ENCODE results near the gene HSP90B1. TPM values are rescaled to one million over a fixed set of nuclear protein-coding genes. Genes with fewer than 3 reads are reported as not detected.

Gene HSP90B1
- total and polyA plus RNA-seq, 10 of the 15 experiments (the other 5 are each of a cell fraction or from before 2014, with no cell fraction given) = 254 to 968 (median 560) TPM

DNA sequence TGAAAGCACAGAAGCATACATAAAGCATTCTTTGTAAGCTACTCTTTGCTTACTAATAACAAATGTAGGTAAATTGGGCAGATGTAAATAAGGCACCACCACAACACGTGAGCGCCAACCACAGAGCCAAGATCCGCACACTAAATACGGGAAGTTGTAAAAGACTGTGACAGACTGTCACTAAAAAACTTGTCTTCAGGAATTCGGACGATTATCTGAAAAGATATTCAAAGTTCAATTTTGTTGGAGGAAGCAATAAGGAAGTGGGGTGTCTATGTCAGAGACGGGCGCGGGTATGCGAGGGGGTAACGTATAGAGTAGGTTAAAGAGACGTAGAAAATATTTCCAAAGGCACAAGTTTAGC is 1.5 kb upstream of the HSP90B1 start (continued):
- 0 out of 2 replicates have a peak, but pooled peaks have one; percentile 37 for TF ChIP-seq ZBTB33 (IDR thresholded peaks at IDR 0.05)
- no peak for TF ChIP-seq ZNF217 (IDR thresholded peaks at IDR 0.05)
- no peak for TF ChIP-seq NFXL1 (IDR thresholded peaks at IDR 0.05; ENCODE audit: borderline replicate concordance)
- TF ChIP-seq ATF3 (IDR thresholded peaks at IDR 0.05; ENCODE audit: borderline replicate concordance, extremely low read depth, low read depth, low read length) = no peak
- TF ChIP-seq RAD51 (IDR thresholded peaks at IDR 0.05) = peak; percentile 88
- TF ChIP-seq SIX5 (IDR thresholded peaks at IDR 0.05; ENCODE audit: low read depth, low read length, severe bottlenecking) = no peak
- peak; percentile 2 for TF ChIP-seq CREM (IDR thresholded peaks at IDR 0.05; ENCODE audit: low read depth)
- TF ChIP-seq DPF2 (IDR thresholded peaks at IDR 0.05) = peak; percentile 78; the same call in 1 of the 2 replicates
- TF ChIP-seq, protein P1, sequence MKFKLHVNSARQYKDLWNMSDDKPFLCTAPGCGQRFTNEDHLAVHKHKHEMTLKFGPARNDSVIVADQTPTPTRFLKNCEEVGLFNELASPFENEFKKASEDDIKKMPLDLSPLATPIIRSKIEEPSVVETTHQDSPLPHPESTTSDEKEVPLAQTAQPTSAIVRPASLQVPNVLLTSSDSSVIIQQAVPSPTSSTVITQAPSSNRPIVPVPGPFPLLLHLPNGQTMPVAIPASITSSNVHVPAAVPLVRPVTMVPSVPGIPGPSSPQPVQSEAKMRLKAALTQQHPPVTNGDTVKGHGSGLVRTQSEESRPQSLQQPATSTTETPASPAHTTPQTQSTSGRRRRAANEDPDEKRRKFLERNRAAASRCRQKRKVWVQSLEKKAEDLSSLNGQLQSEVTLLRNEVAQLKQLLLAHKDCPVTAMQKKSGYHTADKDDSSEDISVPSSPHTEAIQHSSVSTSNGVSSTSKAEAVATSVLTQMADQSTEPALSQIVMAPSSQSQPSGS (IDR thresholded peaks at IDR 0.05; ENCODE audit: low read length) = peak; percentile 83
- no peak; the same call in 1 of the 2 replicates for TF ChIP-seq GABPA (IDR thresholded peaks at IDR 0.05; ENCODE audit: low read depth)
- TF ChIP-seq SREBF2 (IDR thresholded peaks at IDR 0.05; ENCODE audit: low read length) = no peak
- no peak for TF ChIP-seq EGR1 (IDR thresholded peaks at IDR 0.05; ENCODE audit: borderline replicate concordance in 1 of 2, low read depth in 2 of 2, low read length in 2 of 2)
- peak; percentile 68 for TF ChIP-seq MEF2B (IDR thresholded peaks at IDR 0.05; ENCODE audit: partially characterized antibody, poor library complexity, severe bottlenecking)
- peak; percentile 30; the same call in 1 of the 2 replicates for TF ChIP-seq TCF7 (IDR thresholded peaks at IDR 0.05; ENCODE audit: borderline replicate concordance)
- TF ChIP-seq SMAD5 (IDR thresholded peaks at IDR 0.05; ENCODE audit: low read depth) = peak; percentile 14; the same call in 1 of the 2 replicates
- no peak for TF ChIP-seq CUX1 (IDR thresholded peaks at IDR 0.05; ENCODE audit: insufficient replicate concordance, low read depth, low read length)
- TF ChIP-seq PAX5 (IDR thresholded peaks at IDR 0.05; ENCODE audit: borderline replicate concordance, low read depth, low read length) = peak; percentile 69
- TF ChIP-seq MTA3 (IDR thresholded peaks at IDR 0.05; ENCODE audit: borderline replicate concordance, low read length) = peak; percentile 93
- TF ChIP-seq ZNF384 (IDR thresholded peaks at IDR 0.05; ENCODE audit: borderline replicate concordance, low read depth, low read length) = peak; percentile 4; the same call in 1 of the 2 replicates
- TF ChIP-seq PKNOX1 (IDR thresholded peaks at IDR 0.05) = peak; percentile 68; the same call in 1 of the 2 replicates
- peak; percentile 46 for TF ChIP-seq TCF3 (IDR thresholded peaks at IDR 0.05; ENCODE audit: borderline replicate concordance, insufficient read depth, low read depth, low read length)
- peak; percentile 63 for TF ChIP-seq MXI1 (IDR thresholded peaks at IDR 0.05; ENCODE audit: low read depth, low read length)
